H9 (cell line): ENCODE results near the gene IRF7. TPM values are rescaled to one million over a fixed set of nuclear protein-coding genes. Genes with fewer than 3 reads are reported as not detected.

Experiments
- DNase-seq: peaks from one replicate; pipeline ENCODE4 v3.0.0-alpha.2; 2017
- H2AFZ ChIP-seq: one replicate; pipeline ENCODE4 v1.6.1; 2013; ENCODE audit warnings: mild to moderate bottlenecking, low read length, control low read depth, moderate library complexity
- H2AK5ac ChIP-seq: 2 replicates; pipeline ENCODE4 v1.6.1; 2013; ENCODE audit warnings: low read length, control low read depth, mixed read lengths; ENCODE audit not compliant: insufficient read length
- H2BK120ac ChIP-seq: one replicate; pipeline ENCODE4 v1.6.1; 2013; ENCODE audit warnings: low read depth, mild to moderate bottlenecking, low read length, control low read depth, inconsistent platforms; ENCODE audit not compliant: poor library complexity, severe bottlenecking
- H2BK12ac ChIP-seq: 2 replicates; pipeline ENCODE4 v1.6.1; 2013; ENCODE audit warnings: low read length, control low read depth, mixed read lengths, low read depth; ENCODE audit not compliant: insufficient read length
- H2BK15ac ChIP-seq: 2 replicates; pipeline ENCODE4 v1.6.1; 2013; ENCODE audit warnings: low read depth, low read length, control low read depth
- H2BK20ac ChIP-seq: one replicate; pipeline ENCODE4 v1.6.1; 2013; ENCODE audit warnings: low read depth, mild to moderate bottlenecking, low read length, control low read depth, inconsistent platforms; ENCODE audit not compliant: poor library complexity, severe bottlenecking
- H2BK5ac ChIP-seq: 2 replicates; pipeline ENCODE4 v1.6.1; 2013; ENCODE audit warnings: low read length, control low read depth, mixed read lengths; ENCODE audit not compliant: insufficient read length
- H3K14ac ChIP-seq: 2 replicates; pipeline ENCODE4 v1.6.1; 2013; ENCODE audit warnings: low read length, control low read depth; ENCODE audit not compliant: insufficient read depth
- H3K18ac ChIP-seq: 2 replicates; pipeline ENCODE4 v1.6.1; 2013; ENCODE audit warnings: low read depth, mild to moderate bottlenecking, mixed read lengths, low read length, control low read depth; ENCODE audit not compliant: insufficient read length
- H3K23ac ChIP-seq: 2 replicates; pipeline ENCODE4 v1.6.1; 2013; ENCODE audit warnings: low read length, control low read depth, mixed read lengths, low read depth; ENCODE audit not compliant: insufficient read length
- H3K23me2 ChIP-seq: 2 replicates; pipeline ENCODE4 v1.6.1; 2013; ENCODE audit warnings: low read depth, mild to moderate bottlenecking, mixed read lengths, low read length, control low read depth; ENCODE audit not compliant: insufficient read length, poor library complexity, severe bottlenecking
- H3K27ac ChIP-seq: 2 replicates; pipeline ENCODE4 v1.5.1; 2013; ENCODE audit warnings: low read length, control low read depth, mixed read lengths, low read depth; ENCODE audit not compliant: insufficient read length
- H3K27me3 ChIP-seq: 2 replicates; pipeline ENCODE4 v1.6.1; 2013; ENCODE audit warnings: low read length, control low read depth, inconsistent platforms; ENCODE audit not compliant: insufficient read depth
- H3K4ac ChIP-seq: 2 replicates; pipeline ENCODE4 v1.6.1; 2013; ENCODE audit warnings: low read depth, mild to moderate bottlenecking, control low read depth, inconsistent platforms, low read length, moderate library complexity
- H3K4me1 ChIP-seq: 2 replicates; pipeline ENCODE4 v1.6.1; 2013; ENCODE audit warnings: low read length, control low read depth, inconsistent platforms; ENCODE audit not compliant: insufficient read depth
- H3K4me2 ChIP-seq: 2 replicates; pipeline ENCODE4 v1.6.1; 2013; ENCODE audit warnings: low read length, control low read depth, mixed read lengths; ENCODE audit not compliant: insufficient read length, insufficient read depth
- H3K56ac ChIP-seq: 2 replicates; pipeline ENCODE4 v1.6.1; 2013; ENCODE audit warnings: low read depth, mild to moderate bottlenecking, mixed read lengths, low read length, control low read depth; ENCODE audit not compliant: insufficient read length
- H3K79me1 ChIP-seq: 2 replicates; pipeline ENCODE4 v1.6.1; 2013; ENCODE audit warnings: low read depth, mild to moderate bottlenecking, moderate library complexity, low read length, control low read depth, inconsistent platforms; ENCODE audit not compliant: insufficient read depth, poor library complexity, severe bottlenecking
- H3K79me2 ChIP-seq: 2 replicates; pipeline ENCODE4 v1.6.1; 2013; ENCODE audit warnings: low read length, control low read depth, inconsistent platforms; ENCODE audit not compliant: insufficient read depth
- H3K9ac ChIP-seq: 2 replicates; pipeline ENCODE4 v1.6.1; 2013; ENCODE audit warnings: low read length, control low read depth, mixed read lengths; ENCODE audit not compliant: insufficient read length; ENCODE audit errors: extremely low read depth
- H3K9me3 ChIP-seq: one replicate; pipeline ENCODE4 v1.6.1; 2013; ENCODE audit warnings: low read depth, low read length, inconsistent platforms; ENCODE audit not compliant: control insufficient read depth
- H3T11ph ChIP-seq: one replicate; pipeline ENCODE4 v1.6.1; 2013; ENCODE audit warnings: mild to moderate bottlenecking, low read length, control low read depth, inconsistent platforms
- H4K20me1 ChIP-seq: one replicate; pipeline ENCODE4 v1.6.1; 2013; ENCODE audit not compliant: control insufficient read depth, insufficient read length, insufficient read depth
- H4K5ac ChIP-seq: 2 replicates; pipeline ENCODE4 v1.6.1; 2013; ENCODE audit warnings: low read depth, mild to moderate bottlenecking, mixed read lengths, low read length, control low read depth; ENCODE audit not compliant: insufficient read length
- H4K8ac ChIP-seq: replicated peaks from 2 replicates; pipeline ENCODE4 v1.6.1; 2013; ENCODE audit warnings: low read length, control low read depth, mixed read lengths, low read depth; ENCODE audit not compliant: insufficient read length
- H4K91ac ChIP-seq: 2 replicates; pipeline ENCODE4 v1.6.1; 2013; ENCODE audit warnings: low read depth, mild to moderate bottlenecking, moderate library complexity, mixed read lengths, low read length, control low read depth; ENCODE audit not compliant: insufficient read length
- H3K27ac Mint-ChIP-seq, 3 experiments: 2 replicates in 2 of 3; 3 replicates in 1 of 3; pipeline ENCODE4 v1.8.0; 2020 to 2021; ENCODE audit warnings: mixed read lengths in 3 of 3, mild to moderate bottlenecking in 1 of 3, moderate library complexity in 1 of 3
- H3K27me3 Mint-ChIP-seq: 2 replicates; pipeline ENCODE4 v1.8.0; 2021; ENCODE audit warnings: low read depth, mild to moderate bottlenecking, moderate library complexity, mixed read lengths
- H3K36me3 Mint-ChIP-seq, 3 experiments: 2 replicates in 2 of 3; 3 replicates in 1 of 3; pipeline ENCODE4 v1.8.0; 2020 to 2021; ENCODE audit warnings: low read depth in 3 of 3, mixed read lengths in 3 of 3; ENCODE audit not compliant: insufficient read depth in 1 of 3
- H3K4me1 Mint-ChIP-seq, 2 experiments: 2 replicates each; pipeline ENCODE4 v1.8.0; 2020; ENCODE audit warnings: mixed read lengths in 2 of 2
- H3K4me3 Mint-ChIP-seq, 2 experiments: 2 replicates in 1 of 2; 3 replicates in 1 of 2; pipeline ENCODE4 v1.8.0; 2020 to 2021; ENCODE audit warnings: mild to moderate bottlenecking in 2 of 2, mixed read lengths in 2 of 2, moderate library complexity in 1 of 2
- H3K9me3 Mint-ChIP-seq, 2 experiments: 2 replicates in 1 of 2; 3 replicates in 1 of 2; pipeline ENCODE4 v1.8.0; 2020; ENCODE audit warnings: mild to moderate bottlenecking in 2 of 2, mixed read lengths in 2 of 2, moderate library complexity in 1 of 2
- WGBS: extraction: QIAGEN DNeasy Blood & Tissue Kit; methylation state at CpG from one replicate; pipeline ENCODE4 v1.1.7; 2013; ENCODE audit warnings: missing lambda C conversion rate, low lambda C conversion rate, mixed read lengths; ENCODE audit not compliant: insufficient read length; ENCODE audit errors: extremely low coverage; 5-methylcytosine and 5-hydroxymethylcytosine counted together
- total RNA-seq: library from RNA; stranded (reverse); gene quantifications from 2 replicates; pipeline ENCODE4 v1.2.1, GENCODE V29; 2021
- TF ChIP-seq, protein P1 (sequence below): fragments of 200-600 bp; sonication (generic); conservative IDR thresholded peaks from 3 replicates; pipeline ENCODE4 v1.8.0; 2021; ENCODE audit warnings: antibody characterized with exemption, mild to moderate bottlenecking

The IRF7 gene
- total RNA-seq, 1 experiment from 2014 or later: 9.8 TPM

DNA sequence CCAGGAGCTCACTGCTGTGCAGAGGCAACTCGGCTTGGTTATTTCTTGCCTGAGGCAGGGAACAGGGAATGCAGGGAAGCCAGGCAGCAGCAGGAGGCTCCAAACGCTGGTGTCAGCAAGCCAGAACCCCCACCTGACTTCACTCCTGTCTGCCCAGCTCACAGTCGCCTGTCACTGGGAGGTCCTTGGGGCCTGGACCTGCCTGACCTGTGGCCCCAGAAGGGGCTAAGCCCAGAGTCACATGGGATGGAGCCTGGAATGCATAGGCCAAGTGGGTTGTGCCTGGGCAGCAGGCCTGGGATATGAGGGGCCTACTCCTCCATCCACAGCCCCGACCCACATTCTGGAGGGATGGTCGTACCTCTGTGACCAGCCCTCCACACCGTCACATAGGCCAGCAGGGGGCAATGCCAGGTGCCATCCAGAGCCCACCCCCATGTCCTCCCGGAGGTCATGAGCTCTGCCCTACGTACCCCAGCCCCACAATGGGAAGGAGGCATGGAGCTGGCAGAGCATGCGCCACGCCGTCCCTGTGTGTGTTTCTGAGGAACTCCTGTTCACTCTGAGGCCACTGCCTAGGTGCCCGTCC is 49.7 kb downstream of the IRF7 start:
- TF ChIP-seq, protein P1, sequence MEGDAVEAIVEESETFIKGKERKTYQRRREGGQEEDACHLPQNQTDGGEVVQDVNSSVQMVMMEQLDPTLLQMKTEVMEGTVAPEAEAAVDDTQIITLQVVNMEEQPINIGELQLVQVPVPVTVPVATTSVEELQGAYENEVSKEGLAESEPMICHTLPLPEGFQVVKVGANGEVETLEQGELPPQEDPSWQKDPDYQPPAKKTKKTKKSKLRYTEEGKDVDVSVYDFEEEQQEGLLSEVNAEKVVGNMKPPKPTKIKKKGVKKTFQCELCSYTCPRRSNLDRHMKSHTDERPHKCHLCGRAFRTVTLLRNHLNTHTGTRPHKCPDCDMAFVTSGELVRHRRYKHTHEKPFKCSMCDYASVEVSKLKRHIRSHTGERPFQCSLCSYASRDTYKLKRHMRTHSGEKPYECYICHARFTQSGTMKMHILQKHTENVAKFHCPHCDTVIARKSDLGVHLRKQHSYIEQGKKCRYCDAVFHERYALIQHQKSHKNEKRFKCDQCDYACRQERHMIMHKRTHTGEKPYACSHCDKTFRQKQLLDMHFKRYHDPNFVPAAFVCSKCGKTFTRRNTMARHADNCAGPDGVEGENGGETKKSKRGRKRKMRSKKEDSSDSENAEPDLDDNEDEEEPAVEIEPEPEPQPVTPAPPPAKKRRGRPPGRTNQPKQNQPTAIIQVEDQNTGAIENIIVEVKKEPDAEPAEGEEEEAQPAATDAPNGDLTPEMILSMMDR: no peak
- H3K4me2 ChIP-seq: no peak overlapping the region
- H4K20me1 ChIP-seq: no peaks in the 10 kb centered on the region
- no peak overlapping the region for H2AK5ac ChIP-seq
- peak; percentile 58 for DNase-seq
- no CpG with 5 or more reads among the region's 12 CpGs for WGBS
- H2BK15ac ChIP-seq: no peak overlapping the region
- Mint-ChIP-seq H3K4me3 (peak overlapping the region in 1 of 2 experiments; percentile 9; a peak in 1 of 5 replicates), H3K4me1 (peaks cover 20 to 32% of the 10 kb centered on the region in 2 experiments), H3K9me3 (0 out of 5 replicates have a peak, but pooled peaks cover 0 to 2% of the 10 kb centered on the region in 2 experiments), H3K27ac (0 out of 7 replicates have a peak overlapping the region, but pooled peaks of 1 of the 3 experiments have one; percentile 47), H3K27me3 (peaks cover 2% of the 10 kb centered on the region; the same call in 1 of the 2 replicates), H3K36me3 (peaks cover 0 to 11% (median 4%) of the 10 kb centered on the region in 3 experiments; a peak in 5 of 7 replicates)
- no peak overlapping the region for H4K5ac ChIP-seq
- H3K23me2 ChIP-seq: peaks cover 10% of the 10 kb centered on the region
- no peak overlapping the region for H4K91ac ChIP-seq
- no peak overlapping the region for H3K23ac ChIP-seq
- H3K27me3 ChIP-seq: no peaks in the 10 kb centered on the region
- no peaks in the 10 kb centered on the region for H3K79me1 ChIP-seq
- no peaks in the 10 kb centered on the region for H3K79me2 ChIP-seq
- H3K9ac ChIP-seq: no peak overlapping the region
- H3K27ac ChIP-seq: no peak overlapping the region
- H3K4me1 ChIP-seq: no peaks in the 10 kb centered on the region
- H3T11ph ChIP-seq: no peak overlapping the region
- no peak overlapping the region for H2AFZ ChIP-seq
- no peak overlapping the region for H2BK20ac ChIP-seq
- H3K4ac ChIP-seq: no peak overlapping the region
- H3K18ac ChIP-seq: no peak overlapping the region
- no peak overlapping the region for H3K56ac ChIP-seq
- no peak overlapping the region for H2BK120ac ChIP-seq
- H2BK12ac ChIP-seq: no peak overlapping the region
- no peak overlapping the region for H2BK5ac ChIP-seq
- no peak overlapping the region for H3K14ac ChIP-seq
- no peak overlapping the region for H4K8ac ChIP-seq
- no peaks in the 10 kb centered on the region for H3K9me3 ChIP-seq
